ENCODE data around the gene SLC22A16.

DNA sequence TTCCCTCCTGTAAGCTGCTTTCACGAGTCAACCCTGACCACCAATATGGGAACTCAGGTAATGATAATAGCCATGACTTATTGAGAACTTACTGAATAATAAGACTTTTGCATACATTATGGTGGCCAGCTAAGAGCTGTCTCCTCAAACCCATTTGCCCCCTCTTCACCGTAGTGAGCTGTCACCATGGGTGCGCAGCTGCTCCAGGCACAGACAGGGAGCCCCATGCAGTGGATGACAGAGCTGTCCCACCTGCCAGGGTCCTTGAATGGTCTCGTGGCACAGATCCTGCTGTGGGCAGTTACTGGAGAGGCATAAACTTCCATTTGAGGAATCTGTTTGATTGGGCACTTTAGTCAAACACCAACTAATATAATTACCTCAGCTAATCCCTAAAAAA lies 1.9 kb downstream of the SLC22A16 start:
- TF ChIP-seq, protein P1, sequence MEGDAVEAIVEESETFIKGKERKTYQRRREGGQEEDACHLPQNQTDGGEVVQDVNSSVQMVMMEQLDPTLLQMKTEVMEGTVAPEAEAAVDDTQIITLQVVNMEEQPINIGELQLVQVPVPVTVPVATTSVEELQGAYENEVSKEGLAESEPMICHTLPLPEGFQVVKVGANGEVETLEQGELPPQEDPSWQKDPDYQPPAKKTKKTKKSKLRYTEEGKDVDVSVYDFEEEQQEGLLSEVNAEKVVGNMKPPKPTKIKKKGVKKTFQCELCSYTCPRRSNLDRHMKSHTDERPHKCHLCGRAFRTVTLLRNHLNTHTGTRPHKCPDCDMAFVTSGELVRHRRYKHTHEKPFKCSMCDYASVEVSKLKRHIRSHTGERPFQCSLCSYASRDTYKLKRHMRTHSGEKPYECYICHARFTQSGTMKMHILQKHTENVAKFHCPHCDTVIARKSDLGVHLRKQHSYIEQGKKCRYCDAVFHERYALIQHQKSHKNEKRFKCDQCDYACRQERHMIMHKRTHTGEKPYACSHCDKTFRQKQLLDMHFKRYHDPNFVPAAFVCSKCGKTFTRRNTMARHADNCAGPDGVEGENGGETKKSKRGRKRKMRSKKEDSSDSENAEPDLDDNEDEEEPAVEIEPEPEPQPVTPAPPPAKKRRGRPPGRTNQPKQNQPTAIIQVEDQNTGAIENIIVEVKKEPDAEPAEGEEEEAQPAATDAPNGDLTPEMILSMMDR (IDR thresholded peaks at IDR 0.05 in 4 of 5, conservative IDR thresholded peaks at IDR 0.05 in 1 of 5), result no peak
- TF ChIP-seq POLR2A (IDR thresholded peaks at IDR 0.05), result no peak

Data from gastrocnemius medialis (tissue), 4 donors.